NCI-H2171 treated with DMSO at 0.1 percent for 48 hours (cell line): ENCODE measurements around the gene GAL3ST2.
"Not testable (repeated sequence)": the region's sequence is repeated elsewhere in the genome, so short reads cannot be mapped to it uniquely, and the experiment has no call there.

Experiments
- DNase-seq: peaks from one replicate; lab custom pipeline; 2025; lab: John Stamatoyannopoulos, UW

GAL3ST2 gene

DNA sequence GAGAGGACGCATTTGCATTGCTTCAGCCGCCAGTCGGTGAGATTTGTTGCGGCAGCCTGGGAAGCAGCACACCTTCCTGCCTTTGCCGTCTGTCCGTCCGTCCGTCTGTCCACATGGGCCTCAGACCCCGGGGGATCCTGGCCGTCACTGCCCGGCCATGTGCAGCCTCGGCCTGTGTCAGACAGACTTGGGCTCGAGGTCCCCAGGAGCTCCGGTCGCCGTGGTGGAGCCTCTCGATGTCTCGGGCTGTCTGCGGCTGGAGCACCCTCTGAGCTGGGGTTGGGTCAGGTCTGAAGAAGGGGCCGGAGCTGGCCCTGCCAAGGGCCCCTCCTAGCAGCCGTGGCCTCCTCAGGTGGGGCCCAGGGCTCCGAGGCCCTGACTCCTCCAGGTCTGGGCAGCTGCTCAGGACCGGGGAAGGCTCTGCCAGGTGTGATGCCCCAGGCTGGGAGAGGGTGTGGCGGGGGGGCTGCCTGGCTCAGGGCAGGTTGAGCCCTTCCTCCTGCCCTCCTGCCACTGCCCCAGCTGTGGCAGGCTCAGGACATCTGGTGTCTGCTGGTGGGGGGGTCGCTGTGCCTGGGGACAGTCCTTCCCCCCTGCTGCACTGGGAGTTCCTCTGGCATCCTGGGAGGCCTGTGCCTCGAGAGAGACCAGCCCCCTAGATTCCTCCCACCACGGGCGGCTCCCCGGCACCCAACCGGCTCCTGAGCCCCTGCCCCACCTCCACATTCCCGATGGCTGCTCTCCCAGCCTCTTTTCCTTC, 44.2 kb downstream of the GAL3ST2 start:
- no peak for DNase-seq

DNA sequence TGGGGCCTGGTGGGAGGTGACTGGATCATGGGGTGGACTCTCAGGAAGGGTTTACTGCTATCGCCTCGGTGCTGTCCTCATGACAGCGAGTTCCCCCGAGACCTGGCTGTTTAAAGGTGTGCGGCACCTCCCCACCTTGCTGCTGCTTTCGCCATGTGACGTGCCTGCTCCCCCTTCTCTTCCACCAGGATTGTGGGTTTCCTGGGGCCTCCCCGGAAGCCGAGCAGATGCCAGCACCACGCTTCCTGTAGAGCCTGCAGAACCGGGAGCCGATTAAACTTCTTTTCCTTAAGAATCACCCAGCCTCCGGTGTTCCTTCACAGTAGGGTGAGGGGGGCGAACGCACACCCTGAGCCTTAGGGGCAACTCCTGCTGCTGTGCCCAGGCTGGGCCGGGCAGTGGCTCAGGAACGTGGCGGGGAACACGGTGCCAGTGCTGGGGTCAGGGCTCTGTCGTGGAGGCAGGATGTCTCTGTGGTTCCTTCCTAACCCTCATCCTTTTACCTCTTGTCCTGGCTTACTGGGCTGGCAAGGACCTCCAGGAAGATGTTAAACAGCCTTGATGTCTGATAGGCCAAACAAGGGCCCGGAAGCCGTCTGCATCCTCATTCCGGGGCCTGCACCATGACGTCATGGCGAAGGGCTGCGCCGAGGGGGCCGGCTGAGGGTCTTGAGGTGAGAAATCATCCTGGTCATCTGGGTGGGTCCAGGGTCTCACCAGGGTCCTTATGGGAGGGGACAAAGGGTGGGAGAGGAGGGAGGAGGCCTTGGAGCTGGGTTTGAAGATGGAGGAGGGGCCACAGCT, 45.0 kb downstream of the GAL3ST2 start:
- no peak for DNase-seq

DNA sequence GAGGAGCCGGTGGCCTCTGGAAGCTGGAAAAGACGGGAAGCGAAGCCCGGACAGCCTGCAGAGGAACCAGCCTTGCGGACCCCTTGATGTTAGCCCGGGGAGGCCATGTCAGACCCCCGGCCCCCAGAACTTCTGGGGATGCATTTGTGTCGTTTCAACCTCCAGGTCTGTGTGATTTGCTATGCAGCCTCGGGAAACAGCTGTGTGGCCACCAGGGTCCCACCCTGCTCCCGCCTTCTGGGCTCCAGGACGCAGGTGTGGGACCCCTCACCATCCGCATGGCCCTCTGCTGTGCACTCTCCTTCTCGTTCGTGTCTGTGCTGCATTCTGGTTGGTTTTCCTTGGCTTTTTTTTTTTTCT, 45.6 kb downstream of the GAL3ST2 start:
- DNase-seq: no peak

DNA sequence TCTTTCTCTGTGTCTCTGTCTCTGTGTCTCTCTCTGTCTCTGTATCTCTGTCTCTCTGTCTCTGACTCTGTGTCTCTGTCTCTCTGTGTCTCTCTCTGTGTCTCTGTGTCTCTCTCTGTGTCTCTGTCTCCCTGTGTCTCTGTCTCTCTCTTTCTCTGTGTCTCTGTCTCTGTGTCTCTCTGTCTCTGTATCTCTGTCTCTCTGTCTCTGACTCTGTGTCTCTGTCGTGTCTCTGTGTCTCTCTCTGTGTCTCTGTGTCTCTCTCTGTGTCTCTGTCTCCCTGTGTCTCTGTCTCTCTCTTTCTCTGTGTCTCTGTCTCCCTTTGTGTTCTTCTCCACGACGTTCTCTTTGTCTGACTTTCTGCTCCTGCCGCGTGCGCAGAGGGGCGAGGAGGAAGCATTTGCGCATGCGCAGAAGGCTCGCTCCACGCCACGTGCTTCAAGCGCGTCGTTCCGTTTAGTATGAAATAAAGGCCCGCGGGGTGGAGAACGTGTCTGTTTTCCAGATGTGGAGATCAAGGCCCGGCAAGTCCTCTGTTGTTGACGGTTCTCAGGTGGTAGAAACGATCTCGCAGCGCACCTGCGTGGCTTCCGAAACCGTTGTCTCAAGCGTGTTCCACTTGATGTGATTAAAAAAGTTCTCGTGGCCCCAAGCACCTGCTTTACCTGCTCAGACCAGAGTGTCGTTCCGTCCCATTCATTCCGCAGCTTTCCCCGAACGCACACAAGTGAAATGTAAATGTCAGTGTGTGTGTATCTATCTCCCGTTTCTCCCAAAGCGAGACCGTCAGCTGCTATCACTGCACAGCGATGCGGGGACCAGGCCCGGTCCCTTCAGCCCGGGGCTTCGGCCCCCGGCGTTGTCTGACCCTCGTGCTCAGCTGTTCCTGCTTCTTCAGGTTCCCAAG, 47.2 kb downstream of the GAL3ST2 start:
- DNase-seq: not testable (repeated sequence)

DNA sequence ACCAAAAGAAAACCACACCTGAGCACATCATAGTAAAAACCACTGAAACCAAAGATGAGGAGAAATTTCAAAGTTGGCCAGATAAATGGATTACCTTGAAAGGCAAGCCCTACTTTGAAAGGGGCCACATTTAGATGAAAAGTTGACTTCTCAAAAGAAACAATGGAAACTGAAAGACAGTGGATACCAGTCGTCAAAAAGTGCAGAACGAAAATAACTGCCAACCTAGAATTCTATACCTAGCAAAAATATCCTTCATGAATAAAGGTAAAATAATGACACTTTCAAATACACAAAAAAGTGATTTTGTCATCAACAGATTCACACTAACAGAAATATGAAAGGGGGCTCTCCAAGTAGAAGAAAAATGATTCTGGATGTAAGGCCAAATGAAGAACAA, 50.8 kb downstream of the GAL3ST2 start:
- DNase-seq: no peak

DNA sequence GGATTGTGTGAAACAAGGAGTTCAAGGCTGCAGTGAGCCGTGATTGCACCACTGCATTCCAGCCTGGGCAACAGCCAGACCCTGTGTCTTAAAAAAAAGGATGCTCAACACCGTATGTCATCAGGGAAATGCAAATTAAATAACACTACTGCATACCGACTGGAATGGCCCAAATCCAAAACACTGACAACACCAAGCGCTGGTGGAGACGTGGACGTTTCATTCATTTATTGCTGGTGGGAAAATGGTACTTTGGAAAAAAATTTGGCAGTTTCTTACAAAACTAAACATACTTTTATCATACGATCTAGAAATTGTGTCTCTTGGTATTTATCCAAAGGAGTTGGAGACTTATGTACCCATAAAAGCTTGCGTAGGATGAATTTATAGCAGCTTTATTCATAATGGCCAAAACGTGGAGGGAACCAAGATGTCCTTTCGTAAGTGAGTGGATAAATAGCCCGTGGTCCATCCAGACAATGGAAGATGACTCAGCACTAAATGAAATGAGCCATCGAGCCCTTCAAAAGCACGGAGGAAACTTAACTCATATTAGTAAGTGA, 56.6 kb downstream of the GAL3ST2 start:
- no peak for DNase-seq

DNA sequence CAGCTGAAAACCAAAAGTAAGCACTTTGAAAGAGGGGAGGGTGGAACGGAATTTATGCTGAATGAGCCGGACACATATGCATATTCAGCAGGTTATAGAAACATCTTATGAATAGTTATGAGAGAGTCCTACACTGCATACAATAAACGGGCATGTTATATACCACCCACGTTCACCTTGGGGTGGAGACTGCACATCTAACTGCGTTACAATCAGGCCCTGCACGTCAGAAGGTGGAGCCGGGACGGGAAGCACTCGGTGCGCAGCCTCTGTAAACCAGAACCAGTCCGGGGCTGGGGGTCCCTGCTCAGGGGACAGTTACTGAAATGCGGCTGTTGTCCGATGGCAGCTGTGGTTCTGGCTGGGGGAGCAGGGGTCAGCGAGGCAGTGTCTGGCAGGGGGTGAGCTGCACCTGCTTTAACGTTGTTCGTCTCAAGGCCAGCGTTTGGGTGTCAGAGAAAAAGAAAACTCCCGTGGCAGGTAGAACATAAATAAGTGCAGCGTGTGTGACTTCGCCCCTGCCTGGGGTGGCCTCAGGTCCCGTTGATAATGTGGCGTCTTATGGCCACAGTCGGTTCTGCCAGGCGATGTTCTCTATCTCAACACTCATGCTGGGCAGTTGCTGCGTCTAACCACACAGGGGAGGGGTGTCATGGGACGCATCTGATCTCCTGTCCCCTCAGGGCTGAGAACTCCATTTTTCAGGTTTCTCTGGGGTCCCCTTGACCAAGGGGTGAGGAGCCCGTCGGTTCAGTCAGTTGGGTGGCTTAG, 57.3 kb downstream of the GAL3ST2 start:
- not testable (repeated sequence) for DNase-seq

DNA sequence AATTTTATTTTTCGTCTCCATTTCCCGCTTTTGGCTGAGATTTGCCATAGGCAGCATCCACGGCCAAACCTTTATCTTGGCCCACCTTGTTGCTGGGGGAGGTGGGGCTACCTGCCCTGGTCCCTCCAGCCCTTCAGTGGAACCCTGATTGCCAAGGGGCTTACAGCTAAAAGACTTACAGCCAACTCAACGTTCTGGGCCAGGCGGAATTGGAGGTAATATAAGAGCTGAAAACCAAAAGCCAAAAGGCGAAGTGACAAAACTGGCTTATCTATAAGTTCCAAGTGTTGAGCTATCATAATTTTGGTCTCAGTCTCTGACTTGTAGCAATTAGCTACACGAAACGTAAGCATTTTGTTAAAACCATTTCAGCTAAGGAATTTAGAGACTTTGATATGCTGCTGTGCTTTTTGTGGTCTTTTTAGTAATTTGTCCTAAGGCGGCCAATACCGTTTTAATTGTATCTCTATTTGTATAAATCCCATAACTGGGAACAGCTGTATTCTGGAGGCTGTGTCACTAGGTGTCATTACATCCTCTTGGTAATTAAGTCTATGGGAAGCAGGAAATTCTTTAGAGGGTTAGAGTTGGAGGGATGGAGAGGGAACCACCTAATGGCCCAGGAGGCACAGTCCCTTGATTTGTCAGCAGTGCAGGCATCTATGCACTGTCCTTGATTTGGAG, 58.0 kb downstream of the GAL3ST2 start:
- no peak for DNase-seq

DNA sequence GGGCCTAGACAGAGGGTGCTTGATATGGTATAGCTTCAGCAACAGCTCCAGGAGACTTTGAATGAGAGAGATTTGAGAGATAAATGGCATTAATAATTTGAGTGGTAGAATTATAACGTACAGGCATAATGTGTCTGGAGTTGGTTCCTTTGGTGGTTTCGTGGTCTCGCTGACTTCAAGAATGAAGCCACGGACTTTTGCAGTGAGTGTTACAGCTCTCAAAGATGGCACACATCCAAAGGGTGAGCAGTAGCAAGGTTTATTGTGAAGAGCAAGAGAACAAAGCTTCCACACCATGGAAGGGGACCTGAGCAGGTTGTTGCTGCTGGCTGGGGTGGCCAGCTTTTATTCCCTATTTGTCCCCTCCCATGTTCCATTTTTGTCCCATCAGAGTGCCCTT, 59.0 kb downstream of the GAL3ST2 start:
- no peak for DNase-seq

DNA sequence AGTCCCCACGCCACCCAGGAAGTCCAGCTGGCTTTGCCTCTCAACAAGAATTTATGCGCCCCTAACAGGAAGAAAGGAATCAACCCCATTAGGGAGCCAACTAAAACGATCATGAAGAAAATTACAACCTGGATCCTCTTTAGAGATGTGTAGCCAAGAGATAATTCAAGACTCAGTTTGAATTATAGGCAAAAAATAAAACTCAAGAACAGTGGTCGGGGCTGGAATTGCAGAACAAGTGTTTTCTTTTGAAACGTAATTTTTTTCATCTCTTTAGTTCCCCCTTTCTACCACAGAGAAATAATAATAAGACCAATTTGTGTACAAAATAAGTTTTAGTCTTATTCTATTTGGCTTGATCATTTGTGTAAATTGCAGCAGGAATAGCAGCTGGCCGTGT, 59.7 kb downstream of the GAL3ST2 start:
- DNase-seq: no peak

DNA sequence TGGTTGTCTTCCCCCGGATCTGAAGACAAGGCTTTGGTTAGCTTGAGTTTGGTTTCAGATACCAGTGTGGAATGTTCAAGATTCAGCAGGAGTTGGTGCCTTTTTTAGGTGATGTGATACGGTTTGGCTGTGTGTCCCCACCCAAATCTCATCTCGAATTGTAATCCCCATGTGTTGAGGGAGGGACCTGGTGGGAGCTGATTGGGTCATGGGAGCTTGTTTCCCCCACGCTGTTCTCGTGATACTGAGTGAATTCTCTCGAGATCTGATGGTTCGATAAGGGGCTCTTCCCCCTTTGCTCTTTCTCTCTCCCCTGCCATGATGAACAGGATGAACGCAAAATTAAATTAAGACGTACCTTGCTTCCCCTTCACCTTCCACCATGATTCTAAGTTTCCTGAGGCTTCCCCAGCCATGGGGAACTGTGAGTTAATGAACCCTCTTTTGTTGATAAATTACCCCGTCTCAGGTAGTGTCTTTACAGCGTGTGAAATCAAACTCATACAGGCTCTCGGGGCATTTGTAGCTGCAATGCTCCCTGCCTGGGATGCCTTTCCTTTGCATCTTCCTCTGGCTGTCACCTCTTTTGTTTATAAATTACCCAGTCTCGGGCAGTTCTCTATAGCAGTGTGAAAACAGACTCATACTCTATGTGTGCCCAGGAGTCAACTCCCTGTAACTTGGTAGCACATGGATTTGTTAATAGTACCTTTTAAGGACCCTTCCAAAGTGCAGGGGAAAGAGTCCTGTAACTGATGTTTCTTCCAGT, 60.8 kb downstream of the GAL3ST2 start:
- DNase-seq: no peak

DNA sequence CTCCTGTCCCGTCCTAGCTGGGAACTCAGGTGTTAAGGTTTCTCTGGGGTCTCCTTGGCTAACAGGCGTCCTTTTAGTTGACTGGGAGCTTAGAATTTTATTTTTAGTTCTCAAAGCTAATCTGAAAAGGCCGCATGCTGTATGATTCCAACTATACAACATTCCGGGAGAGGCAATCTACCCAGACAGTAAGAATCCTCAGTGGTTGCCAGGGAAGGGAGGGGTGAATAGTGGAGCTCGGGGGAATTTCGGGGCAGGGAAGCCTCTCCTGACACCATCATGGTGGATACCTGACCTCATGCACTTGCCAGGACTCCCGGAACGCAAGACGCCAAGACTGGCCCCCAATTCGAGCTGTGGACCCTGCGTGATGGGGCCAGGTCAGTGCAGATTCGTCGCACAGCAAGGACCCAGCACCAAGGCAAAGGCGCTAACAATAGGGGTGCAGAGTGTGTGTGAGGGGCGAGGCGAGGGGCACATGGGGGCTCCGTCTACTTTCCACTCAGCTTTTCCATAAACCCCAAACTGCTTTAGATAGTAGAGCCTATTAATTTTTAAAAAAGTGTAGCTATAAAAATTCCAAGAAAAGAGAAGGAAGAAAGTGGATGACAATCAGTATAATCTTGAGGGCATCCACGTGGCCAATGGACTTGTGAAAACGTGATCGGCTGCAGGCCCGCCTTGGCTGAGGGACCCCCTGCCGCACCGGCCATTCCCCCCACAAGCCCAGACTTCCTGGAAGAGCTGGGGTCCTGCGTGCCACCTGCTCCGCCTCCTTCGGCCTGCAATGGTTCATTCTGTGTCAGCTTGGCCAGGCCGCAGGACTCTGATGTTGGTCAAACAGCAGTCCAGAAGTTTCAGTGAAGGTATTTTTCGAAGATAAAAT, 64.8 kb downstream of the GAL3ST2 start:
- no peak for DNase-seq

DNA sequence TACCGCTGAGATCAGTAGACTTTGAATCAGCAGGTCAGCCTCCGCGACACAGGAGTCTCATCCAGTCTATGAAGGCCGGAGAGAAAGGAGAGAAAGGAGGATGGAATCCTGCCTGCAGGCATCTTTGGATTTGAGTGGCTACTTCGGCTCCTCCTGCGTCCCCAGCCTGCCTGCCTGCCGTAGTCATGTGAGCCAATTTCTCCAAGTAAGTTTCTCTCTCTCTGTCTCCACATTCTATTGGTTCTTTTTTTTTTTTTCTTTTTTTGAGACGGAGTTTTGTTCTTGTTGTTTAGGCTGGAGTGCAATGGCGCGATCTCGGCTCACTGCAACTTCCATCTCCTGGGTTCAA, 65.4 kb downstream of the GAL3ST2 start:
- DNase-seq: no peak

DNA sequence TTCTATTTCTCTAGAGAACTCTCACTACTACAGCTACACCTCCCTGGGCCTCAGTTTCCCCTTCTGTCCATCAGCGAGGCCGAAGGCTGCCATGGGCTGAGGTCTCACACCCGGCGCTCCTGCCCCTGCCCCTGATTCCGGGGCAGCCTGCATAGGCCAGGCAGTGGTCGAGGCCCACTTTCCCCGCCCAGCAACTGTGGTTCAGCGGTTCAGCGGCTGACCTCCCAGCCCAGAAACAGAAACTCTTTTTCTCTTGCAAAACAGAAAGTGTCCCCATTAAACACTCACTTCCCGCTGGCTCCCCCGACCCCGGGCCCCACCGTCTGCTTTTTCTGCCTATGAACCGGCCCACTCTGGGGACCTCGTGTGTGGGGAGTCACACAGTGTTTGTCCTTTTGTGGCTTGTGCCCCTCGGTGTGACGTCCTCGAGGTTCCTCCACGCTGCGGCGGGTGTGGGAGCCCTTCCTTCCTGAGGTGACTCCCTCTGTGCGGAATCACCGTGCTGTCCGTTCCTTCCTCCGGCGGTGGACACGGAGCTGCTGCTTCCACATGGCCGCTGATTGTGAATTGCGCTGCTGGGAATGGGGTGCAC, 66.1 kb downstream of the GAL3ST2 start:
- no peak for DNase-seq

DNA sequence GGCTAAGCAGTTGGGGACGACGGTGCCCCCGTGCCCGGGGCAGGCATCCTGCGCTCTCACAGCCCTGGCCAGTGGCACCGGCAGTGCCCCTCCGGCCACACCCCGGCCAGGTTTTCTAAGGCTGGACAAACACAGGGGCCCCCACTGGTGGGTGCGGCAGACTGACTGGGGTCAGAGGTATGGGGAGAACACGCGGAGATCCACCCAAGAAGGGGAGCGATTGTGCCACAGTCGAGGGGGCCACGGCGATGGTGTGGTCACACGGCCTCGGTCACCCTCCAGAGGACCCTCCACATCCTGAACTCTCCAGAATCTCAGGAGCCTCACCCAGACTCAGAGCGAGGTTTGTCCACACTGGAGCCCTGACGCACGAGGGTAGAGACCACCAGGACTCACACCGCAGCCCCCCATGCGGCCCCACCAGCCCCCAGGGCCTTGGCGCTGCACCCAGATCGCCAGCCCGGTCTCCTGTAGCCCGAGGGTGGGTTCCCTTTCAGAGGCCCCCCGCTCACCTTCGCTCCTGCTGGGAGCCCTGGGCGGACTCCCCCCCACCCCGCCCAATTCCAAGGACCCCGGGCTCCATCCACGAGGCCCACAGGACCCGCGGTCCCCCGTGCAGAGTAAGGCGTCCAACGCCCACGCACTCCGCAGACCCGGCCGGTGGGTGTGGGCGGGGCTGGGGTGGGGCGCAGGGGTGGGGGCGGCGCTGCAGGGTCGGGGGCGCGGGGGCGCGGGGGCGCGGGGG, 66.9 kb downstream of the GAL3ST2 start:
- DNase-seq: no peak

DNA sequence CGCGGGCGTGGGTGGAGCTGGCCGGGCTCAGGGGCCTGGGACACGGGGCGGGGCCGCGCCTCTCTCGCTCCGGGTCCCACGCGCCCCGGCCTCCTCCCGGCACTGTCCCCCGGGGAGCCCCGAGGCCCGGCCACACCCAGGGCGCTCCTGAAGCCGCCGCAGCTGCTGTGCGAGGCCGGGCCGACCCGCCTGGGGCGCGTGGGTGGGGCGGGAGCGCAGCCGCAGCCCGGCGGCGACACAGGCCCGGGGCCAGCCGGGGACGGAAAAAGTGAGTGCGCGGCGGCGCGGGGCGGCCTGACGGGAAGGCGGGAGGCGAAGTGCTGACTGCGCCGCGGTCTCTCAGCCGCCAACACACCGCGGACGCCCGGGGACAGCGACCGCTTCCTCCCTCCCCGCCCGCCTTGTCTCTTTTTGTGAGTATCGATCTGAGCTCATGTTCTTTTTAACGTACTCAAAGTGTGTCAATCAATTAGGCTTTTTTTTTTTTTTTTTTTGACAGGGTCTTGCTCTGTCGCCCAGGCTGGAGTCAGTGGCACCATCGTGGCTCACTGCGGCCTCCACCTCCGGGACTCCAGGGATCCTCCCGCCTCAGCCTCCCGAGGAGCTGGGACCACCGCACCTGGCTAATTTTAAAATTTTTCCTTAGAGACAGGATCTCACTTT, 67.6 kb downstream of the GAL3ST2 start:
- DNase-seq: peak; percentile 22

DNA sequence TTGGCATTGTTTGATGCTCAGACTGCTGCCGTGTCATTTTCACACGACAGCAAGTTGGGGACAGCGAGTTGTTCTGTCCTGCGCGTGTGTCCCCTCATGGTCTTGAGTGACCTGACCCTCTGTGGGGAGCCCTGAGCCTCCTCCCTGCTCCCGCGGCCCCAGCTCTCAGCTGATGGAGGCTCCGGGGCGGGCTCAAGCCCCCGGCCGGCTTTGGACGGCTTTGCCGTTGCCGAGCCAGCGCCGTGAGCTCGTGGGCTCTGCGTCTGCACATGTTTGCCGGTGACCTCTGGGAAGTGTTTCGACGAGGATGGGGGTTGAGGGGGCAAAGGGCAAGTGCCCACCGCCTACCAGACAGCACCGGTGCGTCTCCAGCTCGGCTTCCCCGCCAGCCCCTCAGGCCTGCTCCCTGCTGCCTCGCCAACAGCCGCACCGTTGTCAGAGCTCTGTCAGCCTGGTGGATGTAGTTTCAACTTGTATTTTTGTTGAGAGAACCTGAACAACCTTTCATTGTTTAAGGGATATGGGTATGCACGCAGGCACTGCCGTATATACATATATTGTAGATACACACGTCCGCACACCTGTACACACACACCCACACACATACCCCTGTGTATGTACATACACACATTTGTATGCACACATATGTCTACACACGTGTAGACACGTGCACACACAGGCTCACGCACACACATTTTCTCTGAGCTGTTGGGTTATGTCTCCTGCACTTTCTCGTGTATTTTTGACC, 68.4 kb downstream of the GAL3ST2 start:
- no peak for DNase-seq
